Activated CD4-positive, alpha-beta T cell treated with anti-CD3 and anti-CD28 coated beads, Interleukin-2, Interleukin-6, amounts not matched to agents 100 ng/mL and 50 ng/mL, durations not matched to agents 16 hours and 8 hours (primary cell): ENCODE data around the gene FAM199X.

Source experiments
- DNase-seq: peaks from one replicate; pipeline ENCODE4 v3.0.0-alpha.2; 2020

FAM199X gene

GRCh38 chrX:104165894-104166734, at the start of gene FAM199X:
Gene FAM199X, plus strand, starts transcription at chrX:104166453. Its CDS starts 333 bp downstream, at chrX:104166786.
- DNase-seq, result peak; percentile 89

- DNase-seq, result peak; percentile 60
Observed at GRCh38 chrX:104117759-104118158, 48.5 kb upstream of the FAM199X start.

- DNase-seq, result no peak
Observed at GRCh38 chrX:104118765-104119164, 47.5 kb upstream of the FAM199X start.

GRCh38 chrX:104122829-104123228, 43.4 kb upstream of the FAM199X start:
- peak; percentile 51 for DNase-seq

GRCh38 chrX:104126856-104127255, 39.4 kb upstream of the FAM199X start:
- no peak for DNase-seq

- DNase-seq, result no peak
Observed at GRCh38 chrX:104130808-104131207, 35.4 kb upstream of the FAM199X start.

GRCh38 chrX:104134583-104135261, 31.5 kb upstream of the FAM199X start:
- no peak for DNase-seq

- DNase-seq, result no peak
Observed at GRCh38 chrX:104135677-104136076, 30.6 kb upstream of the FAM199X start.

- DNase-seq, result peak; percentile 75
Observed at GRCh38 chrX:104136241-104137019, 29.8 kb upstream of the FAM199X start.

GRCh38 chrX:104137496-104137895, 28.8 kb upstream of the FAM199X start:
- DNase-seq, result peak; percentile 17

- DNase-seq, result no peak
Observed at GRCh38 chrX:104141087-104141760, 25.0 kb upstream of the FAM199X start.

GRCh38 chrX:104151037-104151436, 15.2 kb upstream of the FAM199X start:
- DNase-seq, result no peak

GRCh38 chrX:104156630-104157529, 9.4 kb upstream of the FAM199X start, which contains the start of gene SLC25A53:
Gene SLC25A53, minus strand, starts transcription at chrX:104157009. Its CDS starts 51,752 bp downstream, at chrX:104105257.
- peak; percentile 81 for DNase-seq

- DNase-seq, result no peak
Observed at GRCh38 chrX:104166735-104167436, 633 bp downstream of the FAM199X start.

- DNase-seq, result no peak
Observed at GRCh38 chrX:104168127-104168526, 1.9 kb downstream of the FAM199X start.

- DNase-seq, result no peak
Observed at GRCh38 chrX:104172121-104172520, 5.9 kb downstream of the FAM199X start.

- DNase-seq, result no peak
Observed at GRCh38 chrX:104172788-104173187, 6.5 kb downstream of the FAM199X start.

GRCh38 chrX:104173841-104174240, 7.6 kb downstream of the FAM199X start:
- no peak for DNase-seq

GRCh38 chrX:104183685-104184084, 17.4 kb downstream of the FAM199X start:
- DNase-seq, result peak; percentile 19

GRCh38 chrX:104187931-104188330, 21.7 kb downstream of the FAM199X start:
- no peak for DNase-seq

GRCh38 chrX:104189837-104190236, 23.6 kb downstream of the FAM199X start:
- DNase-seq, result no peak
